ENCODE measurements around the gene PSD2.

The PSD2 gene

GRCh38 chr5:139855946-139856540 lies 60.4 kb downstream of the PSD2 start:
- DNase-seq (ENCODE audit: low spot score), result no peak

GRCh38 chr5:139856714-139857113 lies 61.1 kb downstream of the PSD2 start:
- no peak for DNase-seq (ENCODE audit: low spot score)

GRCh38 chr5:139859013-139859412 lies 63.4 kb downstream of the PSD2 start:
- DNase-seq (ENCODE audit: low spot score), result no peak

- no peak for DNase-seq (ENCODE audit: low spot score)
Observed at GRCh38 chr5:139861021-139861888, 65.6 kb downstream of the PSD2 start.

- no peak for DNase-seq (ENCODE audit: low spot score)
Observed at GRCh38 chr5:139861889-139862207, 66.2 kb downstream of the PSD2 start.

GRCh38 chr5:139862313-139862712 lies 66.7 kb downstream of the PSD2 start:
- peak; percentile 81 for DNase-seq (ENCODE audit: low spot score)

- no peak for DNase-seq (ENCODE audit: low spot score)
Observed at GRCh38 chr5:139862803-139863202, 67.2 kb downstream of the PSD2 start.

- no peak for DNase-seq (ENCODE audit: low spot score)
Observed at GRCh38 chr5:139863361-139863760, 67.8 kb downstream of the PSD2 start.

GRCh38 chr5:139863855-139864558 lies 68.4 kb downstream of the PSD2 start:
- DNase-seq (ENCODE audit: low spot score), result peak; percentile 52

GRCh38 chr5:139864716-139865483 lies 69.3 kb downstream of the PSD2 start:
- DNase-seq (ENCODE audit: low spot score), result no peak

GRCh38 chr5:139867109-139867508 lies 71.5 kb downstream of the PSD2 start:
- DNase-seq (ENCODE audit: low spot score), result no peak

GRCh38 chr5:139867581-139867980 lies 72.0 kb downstream of the PSD2 start:
- DNase-seq (ENCODE audit: low spot score), result no peak

- no peak for DNase-seq (ENCODE audit: low spot score)
Observed at GRCh38 chr5:139869042-139869790, 73.6 kb downstream of the PSD2 start.

- no peak for DNase-seq (ENCODE audit: low spot score)
Observed at GRCh38 chr5:139870677-139871076, 75.1 kb downstream of the PSD2 start.

- DNase-seq (ENCODE audit: low spot score), result no peak
Observed at GRCh38 chr5:139871614-139872013, 76.0 kb downstream of the PSD2 start.

- no peak for DNase-seq (ENCODE audit: low spot score)
Observed at GRCh38 chr5:139872052-139872766, 76.6 kb downstream of the PSD2 start.

GRCh38 chr5:139872851-139873794 lies 77.5 kb downstream of the PSD2 start:
- no peak for DNase-seq (ENCODE audit: low spot score)

GRCh38 chr5:139875957-139876356 lies 80.3 kb downstream of the PSD2 start:
- no peak for DNase-seq (ENCODE audit: low spot score)

GRCh38 chr5:139877129-139877597 lies 81.6 kb downstream of the PSD2 start:
- no peak for DNase-seq (ENCODE audit: low spot score)

GRCh38 chr5:139878093-139878492 lies 82.5 kb downstream of the PSD2 start:
- no peak for DNase-seq (ENCODE audit: low spot score)

All from RKO (cell line).